Skeletal muscle satellite cell (primary cell): ENCODE results near the gene C10orf95.
"Not testable (repeated sequence)": the region's sequence is repeated elsewhere in the genome, so short reads cannot be mapped to it uniquely, and the experiment has no call there.

Source experiments
- H3K27me3 ChIP-seq: 2 replicates; pipeline ENCODE4 v1.7.0; 2013; ENCODE audit warnings: low read length; ENCODE audit not compliant: control insufficient read depth, insufficient read depth
- H3K36me3 ChIP-seq: 2 replicates; pipeline ENCODE4 v1.7.0; 2013; ENCODE audit warnings: mild to moderate bottlenecking, control low read depth, low read length; ENCODE audit not compliant: insufficient read depth
- H3K4me1 ChIP-seq: 2 replicates; pipeline ENCODE4 v1.7.0; 2013; ENCODE audit warnings: low read length; ENCODE audit not compliant: control insufficient read depth, insufficient read depth
- H3K4me2 ChIP-seq: 2 replicates; pipeline ENCODE4 v1.7.0; 2013; ENCODE audit warnings: mild to moderate bottlenecking, low read length
- H3K4me3 ChIP-seq: 2 replicates; pipeline ENCODE4 v1.7.0; 2013; ENCODE audit warnings: low read length
- H3K9ac ChIP-seq: 2 replicates; pipeline ENCODE4 v1.7.0; 2013; ENCODE audit warnings: mild to moderate bottlenecking, low read depth, low read length, moderate library complexity
- H3K9me3 ChIP-seq: replicated peaks from 2 replicates; pipeline ENCODE4 v1.7.0; 2013; ENCODE audit warnings: mild to moderate bottlenecking, control low read depth, low read length

C10orf95 gene

GRCh38 chr10:102462512-102463054 is 11.2 kb upstream of the C10orf95 start:
- Histone ChIP-seq H3K4me2 (no peak overlapping the region), H3K4me3 (no peak overlapping the region), H3K9ac (no peak overlapping the region)

GRCh38 chr10:102461187-102462054 is 10.1 kb upstream of the C10orf95 start:
- Histone ChIP-seq H3K4me2 (peak overlapping the region; percentile 91), H3K9me3 (no peaks in the 10 kb centered on the region), H3K4me1 (peaks cover 4% of the 10 kb centered on the region), H3K36me3 (no peaks in the 10 kb centered on the region), H3K27me3 (peaks cover 3% of the 10 kb centered on the region), H3K9ac (peak overlapping the region; percentile 68), H3K4me3 (peak overlapping the region; percentile 75)

More at GRCh38 chr10:102462512-102463054, 11.2 kb upstream of the C10orf95 start:
- Histone ChIP-seq H3K9me3 (no peaks in the 10 kb centered on the region), H3K36me3 (no peaks in the 10 kb centered on the region), H3K4me1 (peaks cover 4% of the 10 kb centered on the region), H3K27me3 (peaks cover 3% of the 10 kb centered on the region)

- Histone ChIP-seq H3K4me3 (peak overlapping the region; percentile 75), H3K9ac (peak overlapping the region; percentile 68), H3K9me3 (no peaks in the 10 kb centered on the region), H3K36me3 (no peaks in the 10 kb centered on the region), H3K4me2 (peak overlapping the region; percentile 91), H3K27me3 (peaks cover 3% of the 10 kb centered on the region), H3K4me1 (peaks cover 10% of the 10 kb centered on the region)
Measured at GRCh38 chr10:102460836-102461186, 9.5 kb upstream of the C10orf95 start.

GRCh38 chr10:102458656-102459055 is 7.3 kb upstream of the C10orf95 start:
- Histone ChIP-seq H3K36me3 (no peaks in the 10 kb centered on the region), H3K4me1 (peaks cover 21% of the 10 kb centered on the region), H3K9ac (no peak overlapping the region), H3K27me3 (peaks cover 3% of the 10 kb centered on the region), H3K4me2 (no peak overlapping the region), H3K9me3 (no peaks in the 10 kb centered on the region), H3K4me3 (no peak overlapping the region)

GRCh38 chr10:102457591-102458150 is 6.3 kb upstream of the C10orf95 start:
- Histone ChIP-seq H3K4me1 (peaks cover 31% of the 10 kb centered on the region), H3K9ac (no peak overlapping the region), H3K4me3 (no peak overlapping the region), H3K27me3 (peaks cover under 1% of the 10 kb centered on the region), H3K4me2 (no peak overlapping the region), H3K36me3 (no peaks in the 10 kb centered on the region), H3K9me3 (no peaks in the 10 kb centered on the region)

GRCh38 chr10:102455893-102456471 is 4.6 kb upstream of the C10orf95 start:
- peak overlapping the region; percentile 23 for H3K9ac ChIP-seq
- H3K4me2 ChIP-seq = no peak overlapping the region
- no peaks in the 10 kb centered on the region for H3K27me3 ChIP-seq
- H3K4me3 ChIP-seq = no peak overlapping the region
- H3K9me3 ChIP-seq = no peaks in the 10 kb centered on the region
- H3K36me3 ChIP-seq = no peaks in the 10 kb centered on the region
- peaks cover 38% of the 10 kb centered on the region for H3K4me1 ChIP-seq

- not testable (repeated sequence) for H3K4me2 ChIP-seq, H3K4me3 ChIP-seq, H3K36me3 ChIP-seq, H3K9me3 ChIP-seq, H3K27me3 ChIP-seq, H3K9ac ChIP-seq
- peaks cover 39% of the 10 kb centered on the region for H3K4me1 ChIP-seq
Measured at GRCh38 chr10:102454662-102455487, 3.5 kb upstream of the C10orf95 start.

- no peaks in the 10 kb centered on the region for H3K36me3 ChIP-seq
- H3K4me3 ChIP-seq = no peak overlapping the region
- H3K27me3 ChIP-seq = no peaks in the 10 kb centered on the region
- H3K4me2 ChIP-seq = no peak overlapping the region
- H3K9me3 ChIP-seq = no peaks in the 10 kb centered on the region
- H3K4me1 ChIP-seq = peaks cover 40% of the 10 kb centered on the region
- no peak overlapping the region for H3K9ac ChIP-seq
Measured at GRCh38 chr10:102453502-102453901, 2.2 kb upstream of the C10orf95 start.

- Histone ChIP-seq H3K9ac (no peak overlapping the region), H3K4me1 (peaks cover 40% of the 10 kb centered on the region), H3K27me3 (no peaks in the 10 kb centered on the region), H3K9me3 (no peaks in the 10 kb centered on the region), H3K4me2 (peak overlapping the region; percentile 35), H3K36me3 (no peaks in the 10 kb centered on the region), H3K4me3 (peak overlapping the region; percentile 2)
Measured at GRCh38 chr10:102452672-102453340, 1.5 kb upstream of the C10orf95 start.

GRCh38 chr10:102450374-102451104 is 804 bp downstream of the C10orf95 start:
- H3K9me3 ChIP-seq = no peaks in the 10 kb centered on the region
- H3K4me1 ChIP-seq = peaks cover 32% of the 10 kb centered on the region
- H3K4me2 ChIP-seq = peak overlapping the region; percentile 97
- no peaks in the 10 kb centered on the region for H3K36me3 ChIP-seq
- no peaks in the 10 kb centered on the region for H3K27me3 ChIP-seq
- H3K9ac ChIP-seq = peak overlapping the region; percentile 65
- peak overlapping the region; percentile 94 for H3K4me3 ChIP-seq
